Posterior vena cava (tissue), 2 donors: ENCODE data around the gene SURF2. TPM values are rescaled to one million over a fixed set of nuclear protein-coding genes. Genes with fewer than 3 reads are reported as not detected.
A peak's percentile ranks its signal among the peaks of the same experiment; 100 is the strongest.
"Not testable (repeated sequence)": the region's sequence is repeated elsewhere in the genome, so short reads cannot be mapped to it uniquely, and the experiment has no call there.

Experiments used
- DNase-seq: peaks from one replicate; pipeline ENCODE4 v3.0.0-alpha.2; 2020; ENCODE audit warnings: low spot score
- intact Hi-C, 2 donors: fragments of 100-400 bp; cut with DNase I; formaldehyde crosslinking; loops; one replicate each; pipeline versions ENCODE4 v1.14.1 to v1.14.2; 2022 to 2023
- long read RNA-seq, 2 donors: library from polyadenylated mRNA; unstranded; transcript quantifications; one replicate each; pipeline ENCODE4 v2.0.0, GENCODE V29; 2020 to 2021
- total RNA-seq, 2 donors: library from RNA; stranded (reverse); fragmentation: NEBNext Ultra II Directional; extraction: Animal tissue kit (Norgen Biotek cat#: 25700); gene quantifications; one replicate each; pipeline ENCODE4 v1.2.1, GENCODE V29; 2021
- donor health status: DM: yes; HTN: yes; CAD: no.
- donor health status: DM: yes; HTN: yes; CAD: no.

Gene SURF2
- 10 to 100 TPM; 11.8 to 12.0 TPM for total RNA-seq
- long read RNA-seq, donor 1, partial matches to known transcripts: 1 of 5 reads
- long read RNA-seq, donor 1, other reads (novel, unspliced or antisense): 3 of 5 reads
- long read RNA-seq, donor 2, transcript SURF2-201 (6 exons, 842 nt): major isoform, 9 of 15 reads
- long read RNA-seq, donor 2, partial matches to known transcripts: 3 of 15 reads
- long read RNA-seq, donor 2, other reads (novel, unspliced or antisense): 3 of 15 reads

DNA sequence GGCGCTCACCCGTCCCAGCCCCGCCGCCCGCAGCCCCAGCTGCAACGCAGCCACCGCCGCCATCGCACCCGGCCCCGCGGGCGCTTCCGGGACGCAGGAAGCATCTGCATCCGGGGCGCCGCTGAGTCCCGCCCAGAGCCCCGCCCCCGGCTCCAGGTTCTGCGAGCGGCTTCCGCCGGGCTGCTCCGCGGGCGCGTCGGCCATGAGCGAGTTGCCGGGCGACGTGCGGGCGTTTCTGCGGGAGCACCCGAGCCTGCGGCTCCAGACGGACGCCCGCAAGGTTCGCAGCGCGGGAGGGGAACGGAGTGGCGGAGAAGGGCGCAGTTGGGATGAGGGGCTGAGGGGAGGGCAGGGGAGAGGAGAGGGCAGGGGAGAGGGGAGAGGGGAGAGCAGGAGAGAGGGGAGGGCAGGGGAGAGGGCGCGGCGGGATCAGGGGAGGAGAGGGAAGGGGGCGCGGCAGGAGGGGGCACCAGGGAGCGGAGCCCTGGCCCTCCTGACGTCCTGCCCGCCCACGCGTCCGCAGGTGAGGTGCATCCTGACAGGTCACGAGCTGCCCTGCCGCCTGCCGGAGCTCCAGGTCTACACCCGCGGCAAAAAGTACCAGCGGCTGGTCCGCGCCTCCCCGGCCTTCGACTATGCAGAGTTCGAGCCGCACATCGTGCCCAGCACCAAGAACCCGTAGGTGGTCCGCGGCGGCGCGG is at the start of gene SURF2, which contains the start of gene SURF1:
Gene SURF2 (plus strand): TSS at position 160 of the 701 bp plus-strand sequence. CDS start 43 bp downstream, at position 203.
Gene SURF1 (minus strand): TSS at position 97 of the 701 bp plus-strand sequence. CDS start 34 bp downstream, at position 63.
- DNase-seq: peak; percentile 96
- intact Hi-C loops: no loop called here

DNA sequence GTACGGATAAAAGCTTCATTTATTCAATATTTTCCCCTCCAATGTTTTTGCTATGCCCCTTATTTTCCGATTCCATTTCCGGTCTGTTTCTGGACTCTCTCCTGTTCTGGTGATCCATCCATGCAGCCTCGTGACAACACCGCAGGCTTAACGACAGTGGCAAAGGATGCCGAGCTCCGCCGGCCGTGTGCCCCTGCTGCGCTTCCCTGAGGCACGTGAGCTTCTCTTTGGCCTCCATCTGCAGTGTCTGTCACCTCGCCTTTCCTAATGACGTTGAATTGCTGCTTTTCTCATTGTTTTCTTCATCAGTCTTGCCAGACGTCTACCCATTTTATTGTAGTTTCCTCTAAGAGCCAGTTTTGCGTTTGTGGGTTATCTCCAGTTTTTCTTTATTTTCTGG is 49.0 kb upstream of the SURF2 start:
- intact Hi-C loops: no loop called here
- no peak for DNase-seq

DNA sequence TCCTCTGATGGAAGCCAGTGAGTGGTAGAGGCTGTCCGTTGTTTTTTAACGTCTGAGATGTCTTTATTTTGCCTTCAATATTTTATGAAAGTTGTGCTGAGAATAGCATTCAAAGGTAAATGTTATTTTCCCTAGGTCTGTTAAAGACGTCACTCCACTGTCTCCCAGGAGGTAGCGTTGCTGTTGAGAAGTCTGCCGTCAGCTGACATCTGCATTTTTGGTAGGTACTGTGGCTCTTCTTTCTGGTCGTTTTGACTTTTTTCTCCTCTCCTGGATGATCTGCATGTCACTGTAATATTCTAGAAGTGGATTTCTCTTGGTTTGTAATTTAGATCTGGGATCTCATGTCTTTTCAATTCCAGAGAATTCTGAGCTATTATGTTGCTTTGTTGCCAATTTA is 46.7 kb upstream of the SURF2 start:
- intact Hi-C loops: no loop called here
- no peak for DNase-seq

DNA sequence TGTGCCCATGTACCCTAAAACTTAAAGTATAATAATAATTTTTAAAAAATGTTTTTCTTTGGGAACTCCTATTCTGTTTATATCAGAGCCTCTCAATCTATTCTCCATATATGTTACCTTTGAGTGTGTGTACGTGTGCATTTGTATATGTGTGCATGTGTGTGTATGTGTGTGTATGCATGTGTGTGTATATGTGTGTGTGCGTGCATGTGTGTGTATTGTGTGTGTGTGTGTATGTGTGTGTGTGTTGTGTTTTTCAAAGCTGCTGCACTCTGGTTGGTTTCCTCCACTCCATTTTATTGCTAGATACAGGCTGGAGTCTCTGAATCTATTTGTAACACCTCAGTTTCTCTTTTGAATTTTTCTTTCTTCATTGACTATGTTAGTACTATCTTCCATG is 40.4 kb upstream of the SURF2 start:
- intact Hi-C loops: no loop called here

DNA sequence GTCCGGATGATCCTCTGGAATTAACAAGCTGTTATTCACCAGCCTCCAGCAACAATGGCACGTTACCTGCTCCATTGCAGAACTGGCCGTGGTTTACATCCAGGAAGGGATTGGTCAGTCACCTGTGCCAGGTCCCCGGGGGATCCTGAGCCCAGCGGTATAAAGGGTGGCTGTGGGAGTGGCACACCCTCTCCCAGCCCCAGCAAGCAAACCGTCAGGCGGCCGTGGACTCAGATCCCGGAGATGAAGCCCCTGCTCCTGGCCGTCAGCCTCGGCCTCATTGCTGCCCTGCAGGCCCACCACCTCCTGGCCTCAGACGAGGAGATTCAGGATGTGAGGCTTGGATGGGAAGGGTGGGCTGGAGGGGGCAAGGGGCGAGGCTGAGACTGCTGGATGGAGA is 38.8 kb upstream of the SURF2 start:
- intact Hi-C loops, DNase-seq: not testable (repeated sequence)

More for the DNA sequence above, 40.4 kb upstream of the SURF2 start:
- no peak for DNase-seq

DNA sequence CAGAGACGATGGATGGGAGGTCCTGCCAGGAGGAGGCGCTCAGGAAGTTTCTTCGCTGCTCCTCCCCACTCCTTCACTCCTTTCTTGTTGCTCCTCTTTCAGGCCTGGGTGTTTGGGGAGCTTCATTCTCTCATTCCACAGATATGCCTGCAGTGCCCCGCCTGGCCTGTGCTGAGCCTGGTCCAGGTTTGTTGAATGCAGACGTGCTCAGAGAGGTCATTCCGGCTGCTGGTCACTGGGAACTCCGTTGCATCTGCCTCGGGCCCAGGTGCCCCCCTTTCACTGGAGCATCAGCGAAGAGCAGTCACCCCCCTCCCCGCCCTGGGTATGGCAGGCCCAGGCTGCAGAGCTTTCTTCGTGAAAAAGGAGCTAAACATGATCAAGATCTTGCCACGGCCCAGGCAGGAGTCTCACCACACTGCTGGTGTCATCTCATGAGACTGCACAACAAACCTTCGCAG is 35.9 kb upstream of the SURF2 start:
- intact Hi-C loops: loop anchor here in 1 of 2 donors (10.0 kb wide), 1 partner anchor 136 kb away; no protein-coding TSS in a partner anchor
- DNase-seq: no peak

DNA sequence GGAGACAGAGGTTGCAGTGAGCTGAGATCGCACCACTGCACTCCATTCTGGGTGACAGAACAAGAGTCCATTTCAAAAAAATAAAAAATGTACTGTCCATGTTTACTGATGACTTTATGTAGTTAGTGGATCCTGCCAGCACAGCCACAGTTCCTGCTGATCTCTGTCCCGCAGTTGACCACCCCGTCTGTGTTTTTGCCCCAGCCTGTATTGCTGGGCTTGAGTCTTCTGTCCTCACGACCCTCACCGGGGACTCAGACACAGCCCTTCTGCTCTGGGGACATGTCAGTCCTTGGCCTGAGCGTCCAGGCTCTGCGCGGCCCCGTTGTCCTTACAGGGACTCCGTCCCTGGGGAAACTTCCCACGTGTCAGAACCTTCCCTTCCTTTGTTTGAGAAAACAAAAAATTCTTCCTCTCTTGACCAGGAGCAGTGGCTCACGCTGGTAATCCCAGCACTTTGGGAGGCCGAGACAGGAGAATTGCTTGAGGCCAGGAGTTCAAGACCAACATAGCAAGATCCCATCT is 34.9 kb upstream of the SURF2 start:
- no peak for DNase-seq
- intact Hi-C loops: loop anchor here in 1 of 2 donors (10.0 kb wide), 1 partner anchor 137 kb away; no protein-coding TSS in a partner anchor

DNA sequence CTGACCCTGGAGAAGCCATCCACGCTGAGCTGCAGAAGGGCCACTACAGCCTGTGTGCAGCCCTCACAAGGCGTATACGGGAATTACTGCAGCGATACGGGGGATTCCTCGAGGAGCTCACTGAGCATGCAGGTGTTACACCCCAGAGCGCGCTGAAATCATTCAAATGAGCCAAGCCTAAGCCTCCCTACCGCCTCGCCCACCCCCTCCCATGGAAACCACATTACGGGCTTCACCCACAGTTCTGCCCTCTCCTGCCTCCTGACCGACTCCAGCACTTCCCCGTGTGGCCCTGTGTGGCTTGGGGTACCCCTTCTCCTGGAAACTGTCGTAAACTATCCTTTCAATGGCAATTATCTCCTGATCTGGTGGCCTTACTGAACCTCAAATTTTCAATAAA is 33.6 kb upstream of the SURF2 start:
- DNase-seq: no peak
- intact Hi-C loops: loop anchor here in 1 of 2 donors (10.0 kb wide), 1 partner anchor 138 kb away; no protein-coding TSS in a partner anchor

DNA sequence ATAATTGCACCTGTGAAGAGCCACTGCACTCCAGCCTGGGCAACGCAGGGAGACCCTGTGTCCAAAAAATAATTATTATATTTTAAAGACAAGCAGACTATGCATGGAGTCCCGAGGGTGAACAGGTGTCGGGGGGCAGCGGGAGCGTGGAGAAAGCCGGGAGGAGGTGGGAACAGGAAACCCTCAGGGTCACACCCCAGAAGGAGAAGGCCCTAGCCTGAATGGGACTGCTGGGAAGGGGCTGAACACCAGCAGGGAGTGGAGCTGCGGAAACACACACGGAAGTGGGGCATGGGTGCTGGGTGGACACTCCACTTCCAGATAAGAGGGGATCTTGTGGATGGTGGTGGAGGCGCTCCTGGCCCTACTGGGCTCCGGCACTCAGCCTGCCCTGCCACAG is 33.1 kb upstream of the SURF2 start:
- no peak for DNase-seq
- intact Hi-C loops: loop anchor here in 1 of 2 donors (10.0 kb wide), 1 partner anchor 138 kb away; no protein-coding TSS in a partner anchor

DNA sequence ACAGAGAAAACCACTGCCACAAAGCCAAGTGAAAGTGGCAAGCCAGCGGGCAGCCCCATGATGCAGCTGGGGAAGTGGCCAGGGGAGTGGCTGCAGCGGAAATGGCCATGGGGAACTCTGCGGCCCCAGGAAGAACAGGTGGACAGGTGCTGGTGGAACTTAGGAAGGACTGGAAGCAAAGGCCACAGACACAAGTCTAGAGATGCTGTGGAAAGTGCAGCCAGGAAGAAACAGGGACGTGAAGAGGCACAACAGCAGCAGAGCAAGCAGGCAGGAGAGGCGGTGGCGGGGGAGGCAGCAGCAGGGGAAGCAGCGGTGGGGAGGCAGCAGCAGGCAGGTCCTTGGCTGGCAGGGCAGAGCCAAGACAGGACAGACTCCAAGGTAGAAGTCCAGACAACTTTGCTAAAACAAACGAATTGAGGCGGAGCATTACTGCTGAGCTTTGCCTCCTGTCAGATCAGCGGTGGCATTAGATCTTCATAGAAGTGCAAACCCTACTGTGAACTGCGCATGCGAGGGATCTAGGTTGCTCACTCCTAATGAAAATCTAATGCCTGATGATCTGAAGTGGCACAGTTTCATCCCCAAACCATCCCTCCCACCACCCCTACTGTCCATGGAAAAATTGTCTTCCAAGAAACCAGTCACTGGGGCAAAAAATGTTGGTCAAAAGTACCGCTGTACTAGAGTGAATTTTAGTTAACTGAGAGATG is 32.2 kb upstream of the SURF2 start:
- no peak for DNase-seq
- intact Hi-C loops: loop anchor here in 1 of 2 donors (10.0 kb wide), 1 partner anchor 139 kb away; no protein-coding TSS in a partner anchor

DNA sequence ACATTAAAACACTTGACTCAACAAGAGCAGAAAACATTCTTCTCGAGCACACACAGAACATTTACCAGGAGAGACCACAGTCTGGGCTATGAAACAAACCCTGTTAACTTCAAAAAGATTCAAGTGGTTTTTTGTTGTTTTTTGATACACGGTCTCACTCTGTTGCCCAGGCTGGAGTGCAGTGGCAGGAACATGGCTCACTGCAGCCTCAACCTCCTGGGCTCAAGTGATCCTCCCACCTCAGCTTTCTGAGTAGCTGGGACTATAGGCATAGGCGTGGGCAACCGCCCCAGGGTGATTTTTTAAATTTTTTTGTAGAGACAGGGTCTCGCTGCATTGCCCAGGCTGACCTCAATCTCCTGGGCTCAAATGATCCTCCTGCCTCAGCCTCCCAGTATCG is 29.3 kb upstream of the SURF2 start:
- not testable (repeated sequence) for DNase-seq
- intact Hi-C loops: loop anchor here in 1 of 2 donors (10.0 kb wide), 1 partner anchor 142 kb away; no protein-coding TSS in a partner anchor

DNA sequence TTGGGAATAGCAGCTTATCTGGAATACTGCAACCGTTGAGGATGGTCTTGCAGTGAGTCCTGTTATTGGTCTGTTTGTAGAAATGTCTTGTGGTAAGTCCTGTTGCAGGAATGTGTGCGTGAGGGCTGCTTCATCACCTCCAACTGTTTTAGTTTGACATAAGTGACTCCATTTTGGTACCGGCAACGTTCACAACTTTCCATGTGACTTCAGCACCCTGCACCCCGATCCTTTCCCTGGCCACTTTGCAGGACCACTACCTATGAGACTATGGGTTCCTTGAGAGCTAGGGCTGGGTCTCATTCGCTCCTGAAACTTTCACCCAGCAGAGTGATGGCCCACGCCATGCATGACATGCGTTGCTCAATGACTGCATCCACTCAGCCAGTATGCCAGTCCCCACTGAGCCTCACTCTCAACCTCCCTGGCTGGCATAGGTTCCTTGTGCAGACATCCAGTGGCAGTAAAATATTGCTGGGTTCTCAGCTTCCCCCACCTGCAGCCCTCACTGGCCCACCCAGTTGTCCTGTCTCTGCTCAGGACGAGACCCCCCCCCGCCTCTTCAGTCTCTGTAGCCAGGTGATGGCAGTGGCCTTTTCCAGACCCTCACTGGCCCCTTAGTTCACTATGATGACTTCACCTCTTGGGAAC is 28.4 kb upstream of the SURF2 start:
- intact Hi-C loops: loop anchor here in 1 of 2 donors (10.0 kb wide), 1 partner anchor 143 kb away; no protein-coding TSS in a partner anchor

DNA sequence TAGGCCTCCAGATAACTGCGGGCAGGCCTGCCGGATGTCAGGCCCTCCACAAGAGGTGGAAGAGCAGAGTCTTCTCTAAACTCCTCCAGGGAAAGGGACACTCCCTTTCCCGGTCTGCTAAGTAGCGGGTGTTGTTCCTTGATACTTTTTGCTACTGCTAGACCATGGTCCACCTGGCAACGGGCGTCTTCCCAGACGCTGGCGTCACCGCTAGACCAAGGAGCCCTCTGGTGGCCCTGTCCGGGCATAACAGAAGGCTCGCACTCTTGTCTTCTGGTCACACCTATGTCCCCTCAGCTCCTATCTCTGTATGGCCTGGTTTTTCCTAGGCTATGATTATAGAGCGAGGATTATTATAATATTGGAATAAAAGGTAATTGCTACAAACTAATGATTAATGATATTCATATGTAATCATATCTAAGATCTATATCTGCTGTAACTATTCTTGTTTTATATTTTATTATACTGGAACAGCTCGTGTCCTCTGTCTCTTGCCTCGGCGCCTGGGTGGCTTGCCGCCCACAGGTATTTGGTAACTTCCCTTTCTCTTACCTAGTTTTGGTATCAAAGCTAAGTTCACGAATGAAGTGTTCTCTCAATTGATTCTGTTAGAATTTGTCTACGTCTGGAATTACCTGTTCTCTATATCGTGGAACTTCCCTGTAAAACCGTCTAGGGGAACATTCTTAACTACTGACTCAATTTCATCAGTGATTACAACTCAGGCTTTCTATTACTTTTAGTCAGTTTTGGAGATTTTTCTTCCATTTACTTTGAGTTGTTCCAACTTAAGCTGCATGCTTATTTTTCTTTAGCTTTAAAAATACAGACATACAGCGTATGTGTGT is 26.8 kb upstream of the SURF2 start:
- intact Hi-C loops: loop anchor here in 1 of 2 donors (10.0 kb wide), 1 partner anchor 145 kb away; no protein-coding TSS in a partner anchor
- DNase-seq: not testable (repeated sequence)

More for the DNA sequence above, 28.4 kb upstream of the SURF2 start:
- no peak for DNase-seq

DNA sequence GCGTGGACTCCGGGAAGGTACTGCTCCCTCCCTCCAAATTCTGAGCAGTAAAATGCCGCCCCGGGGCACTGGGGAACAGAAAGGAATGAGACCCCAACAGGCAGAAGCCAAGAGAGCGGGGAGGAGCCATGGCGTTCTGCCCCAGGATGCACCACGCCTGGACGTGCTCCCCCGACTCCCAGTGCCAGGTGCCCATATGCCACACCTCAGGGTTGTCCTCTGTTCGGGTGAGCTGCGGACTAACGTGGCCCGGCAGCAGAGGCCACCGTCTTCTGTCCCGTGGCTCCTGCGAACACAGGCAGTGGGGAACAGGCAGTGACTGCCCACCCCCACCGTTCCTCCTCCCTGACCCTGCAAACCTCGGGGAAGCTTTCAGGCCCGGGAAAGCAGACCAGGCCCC is 25.1 kb upstream of the SURF2 start:
- no peak for DNase-seq
- intact Hi-C loops: no loop called here

DNA sequence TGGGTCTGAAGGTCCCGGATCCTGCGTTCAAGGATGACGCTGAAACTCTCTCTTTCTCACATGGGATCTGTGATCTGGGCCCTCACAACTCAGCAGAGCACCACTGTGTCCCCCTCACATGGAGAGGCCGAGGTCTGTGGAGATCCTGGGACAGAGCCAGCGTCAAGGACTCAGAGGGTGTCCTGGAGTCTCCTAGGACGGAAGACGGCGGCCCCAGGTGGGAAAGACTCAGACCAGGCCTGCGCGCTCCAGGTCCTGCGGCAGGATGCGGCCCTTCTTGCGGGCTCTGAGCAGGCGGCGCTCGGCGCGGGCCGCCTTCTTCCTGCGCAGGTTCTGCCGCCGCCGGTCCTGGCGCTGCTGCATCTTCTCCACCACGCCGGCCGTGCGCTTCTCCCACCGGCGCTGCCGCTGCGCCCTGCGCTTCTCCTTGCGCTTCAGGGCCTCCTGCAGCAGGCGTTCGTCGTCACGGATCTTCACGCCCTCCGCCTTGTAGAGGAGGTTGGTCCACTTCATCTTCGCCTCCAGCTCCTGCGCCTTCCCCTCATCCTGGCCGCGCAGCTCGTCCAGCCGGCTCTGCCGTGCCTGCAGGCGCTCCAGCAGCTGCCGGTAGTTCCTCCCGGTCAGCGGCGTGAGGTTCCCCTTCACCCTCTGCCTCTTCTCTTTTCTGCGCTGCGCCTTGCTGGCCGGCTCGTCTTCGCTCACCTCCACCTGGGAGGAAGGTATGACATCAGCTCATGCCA is 24.5 kb upstream of the SURF2 start:
- intact Hi-C loops: no loop called here
- DNase-seq: no peak

DNA sequence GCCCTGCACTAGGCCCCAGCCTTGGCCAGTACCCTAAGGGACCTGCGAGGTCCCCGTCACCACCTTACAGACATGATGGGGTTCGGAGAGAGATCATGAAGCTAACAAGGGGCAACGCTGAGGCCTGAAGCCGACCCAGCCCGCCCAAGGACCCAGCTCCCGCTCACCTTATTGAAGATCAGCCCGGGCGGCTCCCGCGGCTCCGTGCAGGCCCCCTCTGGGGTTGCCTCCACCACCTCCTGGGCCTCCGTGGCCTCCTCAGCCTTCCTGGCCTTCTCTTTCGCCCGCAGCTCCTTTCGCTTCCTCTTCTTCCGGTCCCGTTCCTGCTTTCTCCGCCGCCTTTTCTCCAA is 24.0 kb upstream of the SURF2 start:
- intact Hi-C loops: no loop called here

DNA sequence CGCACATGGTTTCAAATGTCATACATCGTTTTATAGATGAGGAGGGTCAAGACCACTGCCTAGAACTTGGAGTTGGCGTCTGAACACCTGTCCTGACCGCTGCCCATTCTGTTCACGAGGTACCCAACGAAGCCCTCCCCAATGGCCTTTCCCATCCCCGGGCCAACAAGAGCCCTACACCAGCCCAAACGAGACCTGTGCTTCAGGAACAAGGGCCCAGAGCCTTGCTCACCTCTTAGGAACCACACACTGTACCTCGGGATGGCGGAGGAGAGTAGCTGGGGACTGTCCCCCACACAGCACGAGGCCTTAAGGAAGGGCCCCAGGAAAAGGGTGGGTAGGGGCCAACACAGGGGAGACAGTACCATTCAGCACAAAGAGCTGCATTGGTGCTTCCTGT is 23.3 kb upstream of the SURF2 start:
- intact Hi-C loops: no loop called here
- no peak for DNase-seq

More for the DNA sequence above, 24.0 kb upstream of the SURF2 start:
- DNase-seq: no peak
